Hepatocyte (in vitro differentiated cells): Measurements from ENCODE around the gene LAP3. TPM values are rescaled to one million over a fixed set of nuclear protein-coding genes. Genes with fewer than 3 reads are reported as not detected.
A peak's percentile ranks its signal among the peaks of the same experiment; 100 is the strongest.

Source experiments
- DNase-seq: peaks from one replicate; pipeline ENCODE4 v3.0.0-alpha.2; 2016; ENCODE audit warnings: low spot score
- H2AFZ ChIP-seq: fragments of 200-600 bp; sonication (generic); 2 replicates; pipeline ENCODE4 v1.6.0; 2016; ENCODE audit warnings: antibody characterized with exemption, mild to moderate bottlenecking
- H3K27ac ChIP-seq: fragments of 200-600 bp; sonication (generic); 2 replicates; pipeline ENCODE4 v1.5.1; 2016; ENCODE audit warnings: mild to moderate bottlenecking
- H3K27me3 ChIP-seq: fragments of 200-600 bp; sonication (generic); 2 replicates; pipeline ENCODE4 v1.6.1; 2016
- H3K36me3 ChIP-seq: fragments of 200-600 bp; sonication (generic); replicated peaks from 2 replicates; pipeline ENCODE4 v1.5.1; 2016; ENCODE audit warnings: low read depth; ENCODE audit not compliant: insufficient read depth
- H3K4me1 ChIP-seq: fragments of 200-600 bp; sonication (generic); 2 replicates; pipeline ENCODE4 v1.5.1; 2016; ENCODE audit warnings: mild to moderate bottlenecking, moderate library complexity; ENCODE audit not compliant: insufficient read depth
- H3K4me2 ChIP-seq: fragments of 200-600 bp; sonication (generic); 2 replicates; pipeline ENCODE4 v1.6.0; 2016
- H3K4me3 ChIP-seq: fragments of 200-600 bp; sonication (generic); 2 replicates; pipeline ENCODE4 v1.5.1; 2016; ENCODE audit warnings: mild to moderate bottlenecking
- H3K79me2 ChIP-seq: fragments of 200-600 bp; sonication (generic); 2 replicates; pipeline ENCODE4 v1.6.0; 2017; ENCODE audit warnings: mild to moderate bottlenecking
- H3K9me2 ChIP-seq: fragments of 200-600 bp; sonication (generic); replicated peaks from 2 replicates; pipeline ENCODE4 v1.6.0; 2017; ENCODE audit warnings: mild to moderate bottlenecking; ENCODE audit not compliant: insufficient read depth
- H3K9me3 ChIP-seq: fragments of 200-600 bp; sonication (generic); 2 replicates; pipeline ENCODE4 v1.5.1; 2016; ENCODE audit warnings: low read depth, mild to moderate bottlenecking
- H4K20me1 ChIP-seq: fragments of 200-600 bp; sonication (generic); 2 replicates; pipeline ENCODE4 v1.6.0; 2016; ENCODE audit warnings: mild to moderate bottlenecking; ENCODE audit not compliant: insufficient read depth, poor library complexity, severe bottlenecking
- EZH2 ChIP-seq: fragments of 200-600 bp; sonication (generic); IDR thresholded peaks from 2 replicates; pipeline ENCODE4 v1.6.1; 2016; ENCODE audit warnings: antibody characterized with exemption, mild to moderate bottlenecking, borderline replicate concordance
- EZH2phosphoT487 ChIP-seq: fragments of 200-600 bp; sonication (generic); IDR thresholded peaks from one replicate; pipeline ENCODE4 v1.6.1; 2018; ENCODE audit warnings: antibody characterized with exemption, mild to moderate bottlenecking, low read depth, moderate library complexity; ENCODE audit not compliant: unreplicated experiment, severe bottlenecking
- WGBS: methylation state at CpG from one replicate; pipeline ENCODE4 v1.1.6; 2016; ENCODE audit warnings: low lambda C conversion rate; ENCODE audit errors: missing lambda C conversion rate; 5-methylcytosine and 5-hydroxymethylcytosine counted together
- polyA plus RNA-seq: library from polyadenylated mRNA; unstranded; fragments of >200 nt; fragmentation: Nextera tagmentation; extraction: Ambion mirVana; gene quantifications from 2 replicates; pipeline ENCODE4 v1.2.1, GENCODE V29; 2016
- total RNA-seq: library from RNA; depleted of rRNA; stranded (reverse); fragments of >200 nt; gene quantifications from 2 replicates; pipeline ENCODE4 v1.2.3, GENCODE V29; 2014
- TF ChIP-seq, protein P1 (sequence below): fragments of 200-600 bp; sonication (generic); IDR thresholded peaks from 2 replicates; pipeline ENCODE4 v1.5.1; 2016; ENCODE audit warnings: antibody characterized with exemption, mild to moderate bottlenecking; ENCODE audit not compliant: poor library complexity

The LAP3 gene
- total and polyA plus RNA-seq, 2 experiments from 2014 or later, result 53.2 to 76.4 TPM

GRCh38 chr4:17636341-17636695 lies 59.3 kb downstream of the LAP3 start:
- DNase-seq, result no peak
- H3K4me1 ChIP-seq, result no peaks in the 10 kb centered on the region
- no peak overlapping the region for H3K4me3 ChIP-seq
- H3K36me3 ChIP-seq, result no peaks in the 10 kb centered on the region
- H3K9me2 ChIP-seq, result no peaks in the 10 kb centered on the region
- H3K27ac ChIP-seq, result no peak overlapping the region
- no peaks in the 10 kb centered on the region for H4K20me1 ChIP-seq
- H2AFZ ChIP-seq, result no peak overlapping the region
- no peak overlapping the region for H3K4me2 ChIP-seq
- TF ChIP-seq EZH2, result no peak
- TF ChIP-seq, protein P1, sequence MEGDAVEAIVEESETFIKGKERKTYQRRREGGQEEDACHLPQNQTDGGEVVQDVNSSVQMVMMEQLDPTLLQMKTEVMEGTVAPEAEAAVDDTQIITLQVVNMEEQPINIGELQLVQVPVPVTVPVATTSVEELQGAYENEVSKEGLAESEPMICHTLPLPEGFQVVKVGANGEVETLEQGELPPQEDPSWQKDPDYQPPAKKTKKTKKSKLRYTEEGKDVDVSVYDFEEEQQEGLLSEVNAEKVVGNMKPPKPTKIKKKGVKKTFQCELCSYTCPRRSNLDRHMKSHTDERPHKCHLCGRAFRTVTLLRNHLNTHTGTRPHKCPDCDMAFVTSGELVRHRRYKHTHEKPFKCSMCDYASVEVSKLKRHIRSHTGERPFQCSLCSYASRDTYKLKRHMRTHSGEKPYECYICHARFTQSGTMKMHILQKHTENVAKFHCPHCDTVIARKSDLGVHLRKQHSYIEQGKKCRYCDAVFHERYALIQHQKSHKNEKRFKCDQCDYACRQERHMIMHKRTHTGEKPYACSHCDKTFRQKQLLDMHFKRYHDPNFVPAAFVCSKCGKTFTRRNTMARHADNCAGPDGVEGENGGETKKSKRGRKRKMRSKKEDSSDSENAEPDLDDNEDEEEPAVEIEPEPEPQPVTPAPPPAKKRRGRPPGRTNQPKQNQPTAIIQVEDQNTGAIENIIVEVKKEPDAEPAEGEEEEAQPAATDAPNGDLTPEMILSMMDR, result no peak
- TF ChIP-seq EZH2phosphoT487, result no peak
- H3K79me2 ChIP-seq, result no peaks in the 10 kb centered on the region
- no peaks in the 10 kb centered on the region for H3K9me3 ChIP-seq
- H3K27me3 ChIP-seq, result no peaks in the 10 kb centered on the region
- 93% methylated on average over 16 of the region's 17 CpGs for WGBS

GRCh38 chr4:17636696-17637622 lies 60.0 kb downstream of the LAP3 start:
- H3K27ac ChIP-seq, result no peak overlapping the region
- no peak overlapping the region for H3K4me2 ChIP-seq
- no peak overlapping the region for H2AFZ ChIP-seq
- no peaks in the 10 kb centered on the region for H3K36me3 ChIP-seq
- WGBS, result 56% methylated on average over 32 of the region's 32 CpGs
- H3K9me3 ChIP-seq, result no peaks in the 10 kb centered on the region
- peak; percentile 86 for DNase-seq
- H3K4me3 ChIP-seq, result no peak overlapping the region
- no peaks in the 10 kb centered on the region for H3K27me3 ChIP-seq
- no peak for TF ChIP-seq EZH2
- TF ChIP-seq, protein P1, result peak; percentile 89
- no peaks in the 10 kb centered on the region for H3K9me2 ChIP-seq
- no peaks in the 10 kb centered on the region for H4K20me1 ChIP-seq
- no peaks in the 10 kb centered on the region for H3K4me1 ChIP-seq
- no peaks in the 10 kb centered on the region for H3K79me2 ChIP-seq

DNA sequence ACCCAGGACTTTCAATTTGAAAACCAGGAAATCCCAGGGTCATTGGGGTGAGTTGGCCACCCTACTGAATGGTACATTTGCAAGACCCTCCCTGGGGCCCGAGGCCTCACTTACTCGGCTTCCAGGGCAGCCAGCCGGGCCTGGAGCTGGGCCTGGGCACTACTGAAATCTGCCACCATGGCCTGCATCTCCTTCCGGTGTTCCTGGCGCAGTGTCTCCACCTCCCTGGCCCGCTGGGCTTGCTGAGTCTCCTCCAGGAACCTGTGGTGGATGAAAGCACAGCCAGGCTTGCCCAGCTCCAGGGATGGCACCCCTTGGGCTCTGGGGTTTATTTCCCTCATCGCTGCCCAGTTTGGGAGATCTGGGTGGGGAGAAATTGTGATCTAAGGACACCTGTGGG lies 62.1 kb downstream of the LAP3 start:
- no peaks in the 10 kb centered on the region for H3K36me3 ChIP-seq
- H3K4me2 ChIP-seq, result no peak overlapping the region
- H3K4me3 ChIP-seq, result no peak overlapping the region
- H3K9me2 ChIP-seq, result no peaks in the 10 kb centered on the region
- WGBS, result 84% methylated on average over 7 of the region's 7 CpGs
- TF ChIP-seq EZH2 (no peak), EZH2phosphoT487 (no peak)
- TF ChIP-seq, protein P1, result no peak
- H3K9me3 ChIP-seq, result no peaks in the 10 kb centered on the region
- H3K27me3 ChIP-seq, result no peaks in the 10 kb centered on the region
- H3K4me1 ChIP-seq, result no peaks in the 10 kb centered on the region
- no peak overlapping the region for H3K27ac ChIP-seq
- no peaks in the 10 kb centered on the region for H3K79me2 ChIP-seq
- H2AFZ ChIP-seq, result no peak overlapping the region
- DNase-seq, result no peak
- H4K20me1 ChIP-seq, result no peaks in the 10 kb centered on the region

DNA sequence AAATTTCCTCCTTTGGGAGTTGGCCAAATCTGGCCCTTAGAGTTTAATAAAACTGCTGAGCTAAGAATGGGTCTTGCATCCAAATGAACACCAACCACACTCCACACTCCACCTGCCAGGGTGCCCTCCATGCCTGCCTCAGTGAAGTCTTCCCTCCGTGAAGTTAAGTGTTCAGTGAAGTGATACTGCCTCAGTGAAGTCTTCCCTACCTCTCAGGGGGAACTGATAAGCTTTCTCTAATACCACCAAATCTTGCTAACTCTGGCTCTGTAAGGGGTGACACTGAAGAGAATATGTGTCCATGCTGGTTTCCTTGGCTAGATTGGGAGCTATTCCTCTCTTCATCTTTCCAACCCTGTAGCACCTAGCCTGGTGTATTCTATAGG lies 65.4 kb downstream of the LAP3 start:
- WGBS, result 81% methylated on average over 1 of the region's 1 CpG
- H3K4me3 ChIP-seq, result no peak overlapping the region
- H3K4me1 ChIP-seq, result no peaks in the 10 kb centered on the region
- no peak overlapping the region for H3K27ac ChIP-seq
- no peaks in the 10 kb centered on the region for H3K36me3 ChIP-seq
- H3K9me2 ChIP-seq, result no peaks in the 10 kb centered on the region
- no peaks in the 10 kb centered on the region for H3K79me2 ChIP-seq
- no peaks in the 10 kb centered on the region for H4K20me1 ChIP-seq
- no peak for TF ChIP-seq EZH2phosphoT487
- no peak for TF ChIP-seq EZH2
- TF ChIP-seq, protein P1, result no peak
- no peak overlapping the region for H2AFZ ChIP-seq
- no peak for DNase-seq
- H3K27me3 ChIP-seq, result no peaks in the 10 kb centered on the region
- H3K4me2 ChIP-seq, result no peak overlapping the region
- no peaks in the 10 kb centered on the region for H3K9me3 ChIP-seq
